BLaER1 (cell line): ENCODE measurements around the gene DENND4A.
"Not testable (repeated sequence)": the region's sequence is repeated elsewhere in the genome, so short reads cannot be mapped to it uniquely, and the experiment has no call there.

Experiments used
- H3K27ac ChIP-seq: shearing (Covaris generic); formaldehyde crosslinking; 2 replicates; pipeline ENCODE4 v1.8.1; 2022
- H3K27me3 ChIP-seq: shearing (Covaris generic); formaldehyde crosslinking; 2 replicates; pipeline ENCODE4 v1.8.1; 2022
- H3K36me3 ChIP-seq: shearing (Covaris generic); formaldehyde crosslinking; 2 replicates; pipeline ENCODE4 v1.8.1; 2022
- H3K4me1 ChIP-seq: shearing (Covaris generic); formaldehyde crosslinking; 2 replicates; pipeline ENCODE4 v1.8.1; 2022
- H3K4me2 ChIP-seq: shearing (Covaris generic); formaldehyde crosslinking; 2 replicates; pipeline ENCODE4 v1.8.1; 2022
- H3K4me3 ChIP-seq: shearing (Covaris generic); formaldehyde crosslinking; 2 replicates; pipeline ENCODE4 v1.8.1; 2022
- H3K9ac ChIP-seq: shearing (Covaris generic); formaldehyde crosslinking; 2 replicates; pipeline ENCODE4 v1.8.1; 2022
- H3K9me3 ChIP-seq: shearing (Covaris generic); formaldehyde crosslinking; 2 replicates; pipeline ENCODE4 v1.8.1; 2022
- H4K20me1 ChIP-seq: shearing (Covaris generic); formaldehyde crosslinking; 2 replicates; pipeline ENCODE4 v1.8.1; 2022
- Cebpa-rat ChIP-seq: shearing (Covaris generic); IDR thresholded peaks from 2 replicates; pipeline ENCODE4 v1.8.1; 2022

Gene DENND4A

GRCh38 chr15:65631503-65631902 is 160.6 kb downstream of the DENND4A start:
- no peaks in the 10 kb centered on the region for H4K20me1 ChIP-seq
- H3K9me3 ChIP-seq = no peaks in the 10 kb centered on the region
- peaks cover 5% of the 10 kb centered on the region; the same call in 1 of the 2 replicates for H3K4me1 ChIP-seq
- H3K36me3 ChIP-seq = no peaks in the 10 kb centered on the region
- H3K27me3 ChIP-seq = no peaks in the 10 kb centered on the region
- H3K4me3 ChIP-seq = no peak overlapping the region
- H3K4me2 ChIP-seq = no peak overlapping the region
- no peak overlapping the region for H3K27ac ChIP-seq
- no peak overlapping the region for H3K9ac ChIP-seq
- TF ChIP-seq Cebpa-rat = no peak

- H3K4me1 ChIP-seq = peaks cover 5% of the 10 kb centered on the region; the same call in 1 of the 2 replicates
- H3K27ac ChIP-seq = no peak overlapping the region
- H3K9me3 ChIP-seq = no peaks in the 10 kb centered on the region
- H3K9ac ChIP-seq = no peak overlapping the region
- no peak overlapping the region for H3K4me2 ChIP-seq
- TF ChIP-seq Cebpa-rat = no peak
- no peaks in the 10 kb centered on the region for H3K27me3 ChIP-seq
- no peak overlapping the region for H3K4me3 ChIP-seq
- H3K36me3 ChIP-seq = no peaks in the 10 kb centered on the region
- no peaks in the 10 kb centered on the region for H4K20me1 ChIP-seq
Measured at GRCh38 chr15:65630760-65631159, 161.3 kb downstream of the DENND4A start.

- Histone ChIP-seq H3K36me3 (peaks cover 7% of the 10 kb centered on the region; the same call in 1 of the 2 replicates), H4K20me1 (no peaks in the 10 kb centered on the region), H3K9me3 (no peaks in the 10 kb centered on the region), H3K4me1 (peaks cover 11% of the 10 kb centered on the region), H3K4me3 (no peak overlapping the region), H3K9ac (no peak overlapping the region), H3K27ac (no peak overlapping the region), H3K27me3 (no peaks in the 10 kb centered on the region), H3K4me2 (no peak overlapping the region)
- no peak for TF ChIP-seq Cebpa-rat
Measured at GRCh38 chr15:65629548-65629947, 162.5 kb downstream of the DENND4A start.

- no peak overlapping the region for H3K4me2 ChIP-seq
- H3K27ac ChIP-seq = no peak overlapping the region
- peaks cover 18% of the 10 kb centered on the region for H3K4me1 ChIP-seq
- H3K9me3 ChIP-seq = no peaks in the 10 kb centered on the region
- H3K4me3 ChIP-seq = no peak overlapping the region
- H4K20me1 ChIP-seq = no peaks in the 10 kb centered on the region
- peaks cover 7% of the 10 kb centered on the region; the same call in 1 of the 2 replicates for H3K36me3 ChIP-seq
- no peak overlapping the region for H3K9ac ChIP-seq
- H3K27me3 ChIP-seq = no peaks in the 10 kb centered on the region
- no peak for TF ChIP-seq Cebpa-rat
Measured at GRCh38 chr15:65626856-65627255, 165.2 kb downstream of the DENND4A start.

GRCh38 chr15:65623103-65623502 is 169.0 kb downstream of the DENND4A start:
- Histone ChIP-seq H3K4me2 (no peak overlapping the region), H3K36me3 (peaks cover 7% of the 10 kb centered on the region; the same call in 1 of the 2 replicates), H4K20me1 (no peaks in the 10 kb centered on the region), H3K27me3 (no peaks in the 10 kb centered on the region), H3K9ac (no peak overlapping the region), H3K27ac (no peak overlapping the region), H3K4me3 (no peak overlapping the region), H3K9me3 (no peaks in the 10 kb centered on the region), H3K4me1 (peaks cover 13% of the 10 kb centered on the region)
- no peak for TF ChIP-seq Cebpa-rat

- no peak within 1 kb of the TSS for H3K9ac ChIP-seq
- peaks cover 13% of the 10 kb centered on the region for H3K4me1 ChIP-seq
- no peak within 1 kb of the TSS for H3K4me3 ChIP-seq
- H3K36me3 ChIP-seq = peaks cover 7% of the 10 kb centered on the region; the same call in 1 of the 2 replicates
- no peaks in the 10 kb centered on the region for H3K27me3 ChIP-seq
- H3K4me2 ChIP-seq = no peak within 1 kb of the TSS
- no peak for TF ChIP-seq Cebpa-rat
- no peak within 1 kb of the TSS for H3K27ac ChIP-seq
- no peaks in the 10 kb centered on the region for H3K9me3 ChIP-seq
- no peaks in the 10 kb centered on the region for H4K20me1 ChIP-seq
Measured at GRCh38 chr15:65621638-65622037, 170.5 kb downstream of the DENND4A start, which contains the start of gene SLC24A1. Gene SLC24A1 (plus strand): TSS chr15:65621938. CDS start chr15:65624081, 2,143 bp downstream.

GRCh38 chr15:65620833-65621232 is 171.3 kb downstream of the DENND4A start:
- Histone ChIP-seq H3K27ac (no peak overlapping the region), H3K9ac (no peak overlapping the region), H3K9me3 (no peaks in the 10 kb centered on the region), H3K4me3 (no peak overlapping the region), H3K4me2 (no peak overlapping the region), H4K20me1 (no peaks in the 10 kb centered on the region), H3K36me3 (peaks cover 7% of the 10 kb centered on the region; the same call in 1 of the 2 replicates), H3K4me1 (peaks cover 13% of the 10 kb centered on the region), H3K27me3 (no peaks in the 10 kb centered on the region)
- no peak for TF ChIP-seq Cebpa-rat

GRCh38 chr15:65619626-65620290 is 172.3 kb downstream of the DENND4A start:
- no peak overlapping the region for H3K4me2 ChIP-seq
- TF ChIP-seq Cebpa-rat = no peak

GRCh38 chr15:65618560-65619109 is 173.5 kb downstream of the DENND4A start:
- H3K9ac ChIP-seq = no peak overlapping the region
- no peak for TF ChIP-seq Cebpa-rat

More at GRCh38 chr15:65619626-65620290, 172.3 kb downstream of the DENND4A start:
- Histone ChIP-seq H3K9ac (no peak overlapping the region), H3K4me1 (peaks cover 8% of the 10 kb centered on the region), H3K36me3 (peaks cover under 1% of the 10 kb centered on the region; the same call in 1 of the 2 replicates), H3K27ac (no peak overlapping the region), H3K9me3 (no peaks in the 10 kb centered on the region), H3K4me3 (no peak overlapping the region), H3K27me3 (no peaks in the 10 kb centered on the region), H4K20me1 (no peaks in the 10 kb centered on the region)

GRCh38 chr15:65615887-65616286 is 176.2 kb downstream of the DENND4A start:
- H3K9me3 ChIP-seq, H3K27me3 ChIP-seq, H3K27ac ChIP-seq, H3K4me2 ChIP-seq, H4K20me1 ChIP-seq, H3K36me3 ChIP-seq, H3K4me3 ChIP-seq, H3K9ac ChIP-seq: not testable (repeated sequence)
- peaks cover 16% of the 10 kb centered on the region for H3K4me1 ChIP-seq

More at GRCh38 chr15:65618560-65619109, 173.5 kb downstream of the DENND4A start:
- Histone ChIP-seq H4K20me1 (no peaks in the 10 kb centered on the region), H3K9me3 (no peaks in the 10 kb centered on the region), H3K4me1 (no peaks in the 10 kb centered on the region), H3K27ac (no peak overlapping the region), H3K4me2 (no peak overlapping the region), H3K27me3 (no peaks in the 10 kb centered on the region), H3K4me3 (no peak overlapping the region), H3K36me3 (no peaks in the 10 kb centered on the region)
